GM21515 (cell line): Measurements from ENCODE around the gene DPP6.
"Not testable (repeated sequence)": the region's sequence is repeated elsewhere in the genome, so short reads cannot be mapped to it uniquely, and the experiment has no call there.

ENCODE experiments used
- ATAC-seq: cut with Tn5 transposase; IDR thresholded peaks from one replicate; pipeline ENCODE4 v1.9.1; 2021; ENCODE audit not compliant: unreplicated experiment

DPP6 gene

DNA sequence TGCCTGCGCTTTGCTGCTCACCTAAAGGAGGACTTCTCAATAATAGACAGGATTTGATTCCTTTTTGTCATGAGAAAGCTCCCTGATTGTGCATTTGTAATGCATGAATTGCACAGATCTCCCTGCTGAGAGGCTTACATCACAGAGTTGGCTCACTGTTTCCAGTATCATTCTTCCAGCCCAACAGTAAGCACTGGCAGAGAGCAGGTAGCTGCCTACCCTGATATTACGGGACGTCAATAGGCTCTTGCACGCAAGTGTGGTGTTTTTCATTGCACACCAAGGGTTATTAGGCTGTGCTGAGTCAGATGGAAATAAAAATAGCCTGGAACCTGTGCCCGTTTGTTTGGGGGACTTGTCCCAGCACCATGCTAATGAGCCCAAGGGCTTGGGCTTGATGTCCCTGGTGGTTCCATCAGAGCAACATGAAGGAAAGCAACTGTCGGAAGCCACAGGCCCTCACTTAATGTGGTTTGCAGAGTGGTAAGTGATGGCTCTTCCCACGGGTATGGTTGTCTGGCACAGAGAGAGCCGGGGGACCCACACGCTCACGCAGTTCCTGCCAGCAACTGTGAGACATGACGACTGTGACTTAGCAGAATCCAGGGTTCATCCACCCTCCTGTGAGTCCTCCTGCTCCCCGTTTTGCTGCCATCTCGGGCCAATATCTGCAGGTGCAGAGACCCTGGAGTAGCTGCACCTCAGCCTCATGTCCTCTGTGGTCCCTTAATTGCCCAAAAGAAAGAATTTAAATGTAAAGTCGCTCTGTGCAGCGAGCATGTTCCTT, 20.4 kb downstream of the DPP6 start:
- ATAC-seq: not testable (repeated sequence)

DNA sequence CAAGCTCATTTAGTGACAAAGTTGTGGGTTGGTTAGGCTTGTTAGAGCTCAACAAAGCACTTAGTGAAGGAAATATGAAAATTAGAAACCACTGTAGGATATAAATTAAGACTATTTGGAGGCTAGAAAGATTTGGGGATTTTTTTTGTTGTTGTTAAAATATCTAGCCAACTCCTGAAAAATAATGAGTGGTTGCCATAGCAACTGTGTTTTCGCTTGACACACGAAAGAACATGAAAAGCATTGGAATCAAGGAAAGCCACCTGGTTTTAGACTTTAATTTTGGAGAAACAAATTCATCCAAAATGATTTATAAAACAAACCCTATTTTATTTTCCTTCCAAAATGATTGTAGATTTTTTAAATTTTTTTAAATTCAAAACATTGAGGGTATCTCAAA, 26.3 kb downstream of the DPP6 start:
- ATAC-seq: not testable (repeated sequence)

- ATAC-seq: not testable (repeated sequence)
These were observed 28.1 kb downstream of the DPP6 start for GRCh38 chr7:154080249-154080648.

DNA sequence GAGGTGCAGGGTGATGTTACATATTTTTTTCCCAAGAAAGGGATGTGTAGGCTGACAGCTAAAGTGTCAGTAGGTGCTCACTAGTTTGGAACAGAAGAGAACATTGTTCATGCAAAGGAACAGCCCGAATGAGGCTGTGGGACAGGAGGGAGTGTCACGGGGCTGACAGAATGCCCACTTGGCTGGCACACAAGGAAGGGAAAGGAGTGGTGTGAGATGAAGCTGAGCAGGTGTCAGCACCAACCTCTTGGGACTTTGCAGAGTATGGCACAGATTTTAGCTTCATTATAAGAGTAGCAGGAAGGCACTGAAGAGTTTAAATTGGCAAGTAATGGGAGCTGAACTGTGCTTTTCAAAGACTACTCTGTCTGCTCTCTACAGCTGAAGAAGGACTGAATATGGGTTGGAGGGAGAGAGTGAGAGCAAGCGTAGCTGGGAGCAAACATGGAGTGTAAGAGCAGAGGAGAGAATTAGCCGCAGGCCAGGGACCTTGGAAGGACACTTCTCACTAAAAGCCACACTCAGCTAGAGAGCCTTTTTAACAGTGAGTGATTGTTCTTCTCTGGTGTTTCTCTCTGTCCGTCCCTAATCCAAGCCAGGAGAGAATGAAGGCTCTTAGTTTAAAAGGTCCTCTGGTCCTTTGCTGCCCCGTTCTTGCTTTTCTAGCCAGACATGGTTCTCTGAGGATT, 35.0 kb downstream of the DPP6 start:
- ATAC-seq: not testable (repeated sequence)

- not testable (repeated sequence) for ATAC-seq
These were observed 39.9 kb downstream of the DPP6 start for GRCh38 chr7:154092093-154092492.

- not testable (repeated sequence) for ATAC-seq
These were observed 43.0 kb downstream of the DPP6 start for GRCh38 chr7:154095201-154095600.

GRCh38 chr7:154105063-154105462, 52.9 kb downstream of the DPP6 start:
- ATAC-seq: not testable (repeated sequence)

GRCh38 chr7:154109615-154110014, 57.4 kb downstream of the DPP6 start:
- not testable (repeated sequence) for ATAC-seq

GRCh38 chr7:154113732-154114351, 61.6 kb downstream of the DPP6 start:
- ATAC-seq: not testable (repeated sequence)

- ATAC-seq: not testable (repeated sequence)
These were observed 65.5 kb downstream of the DPP6 start for GRCh38 chr7:154117411-154118390.

- not testable (repeated sequence) for ATAC-seq
These were observed 68.6 kb downstream of the DPP6 start for GRCh38 chr7:154120825-154121224.

DNA sequence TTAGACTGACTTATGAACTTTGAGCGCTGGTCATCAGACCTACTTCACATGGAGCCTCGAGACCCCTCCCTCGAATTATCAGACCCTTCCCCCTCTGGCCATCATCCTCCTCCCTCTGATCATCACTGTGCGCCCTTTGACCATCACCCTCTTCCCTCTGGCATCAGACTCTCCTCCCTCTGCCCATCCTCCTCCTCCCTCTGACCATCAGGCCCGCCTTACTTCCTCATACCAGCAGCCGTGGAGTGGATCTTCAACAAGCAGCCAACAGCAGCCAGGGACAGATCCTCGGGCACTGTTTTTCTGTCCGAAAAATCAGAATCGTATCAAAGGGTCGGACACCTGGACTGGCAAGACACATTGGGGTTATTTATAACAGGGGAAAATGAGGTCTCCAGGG, 70.5 kb downstream of the DPP6 start:
- not testable (repeated sequence) for ATAC-seq

DNA sequence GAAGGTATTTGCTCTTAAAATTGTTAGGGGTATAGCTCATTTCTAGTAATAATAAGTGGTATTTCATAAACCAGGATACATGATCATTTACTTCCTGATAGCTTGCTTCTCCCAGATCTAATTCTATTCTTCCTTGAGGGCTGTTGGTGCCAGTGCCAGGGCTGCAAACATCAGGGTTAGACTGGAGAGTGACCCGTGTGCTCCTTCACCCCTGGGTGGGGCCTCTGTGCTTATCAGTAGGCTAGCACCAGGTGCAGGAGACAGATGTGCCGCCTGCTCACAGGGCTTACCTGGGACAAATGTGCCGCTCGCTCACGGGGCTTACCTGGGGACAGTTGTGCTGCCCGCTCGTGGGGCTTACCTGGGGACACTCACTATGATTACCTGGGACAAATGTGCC, 71.2 kb downstream of the DPP6 start:
- ATAC-seq: not testable (repeated sequence)

GRCh38 chr7:154129142-154129541, 76.9 kb downstream of the DPP6 start:
- not testable (repeated sequence) for ATAC-seq

DNA sequence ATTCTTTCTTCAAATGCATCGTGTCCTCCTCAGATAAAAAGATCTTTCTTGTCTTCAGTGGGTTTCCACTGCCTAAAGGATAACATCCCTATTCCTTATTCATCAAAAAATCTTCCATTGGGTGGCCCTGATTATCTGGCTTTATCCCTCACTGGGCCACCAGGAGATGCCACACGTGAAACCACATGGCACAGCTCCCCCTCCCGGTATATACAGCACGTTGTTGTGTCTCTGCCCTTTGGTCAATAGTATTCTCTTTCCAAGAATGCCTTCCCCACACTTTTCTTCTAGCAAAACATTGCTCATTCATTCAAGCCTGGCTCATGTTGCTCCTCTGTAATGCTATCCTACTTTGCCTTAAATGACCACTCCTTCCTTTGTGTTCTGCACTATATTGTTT, 80.4 kb downstream of the DPP6 start:
- ATAC-seq: not testable (repeated sequence)

GRCh38 chr7:154133703-154134277, 81.6 kb downstream of the DPP6 start:
- ATAC-seq: not testable (repeated sequence)

GRCh38 chr7:154134698-154135097, 82.5 kb downstream of the DPP6 start:
- ATAC-seq: not testable (repeated sequence)

- ATAC-seq: not testable (repeated sequence)
These were observed 83.4 kb downstream of the DPP6 start for GRCh38 chr7:154135646-154136045.

GRCh38 chr7:154145922-154146706, 93.9 kb downstream of the DPP6 start:
- not testable (repeated sequence) for ATAC-seq
